Effector memory CD8-positive, alpha-beta T cell (primary cell): ENCODE measurements around the gene PLCXD1.
"Not testable (repeated sequence)": the region's sequence is repeated elsewhere in the genome, so short reads cannot be mapped to it uniquely, and the experiment has no call there.

ENCODE experiments used
- ATAC-seq: fragments of 150-1000 bp; cut with Tn5 transposase; replicated peaks from 2 replicates; pipeline ENCODE4 v1.10.0; 2021; ENCODE audit warnings: mild to moderate bottlenecking, moderate library complexity
- DNase-seq, 3 experiments: peaks; one replicate each; pipeline ENCODE4 v3.0.0; 2021
- H3K27ac Mint-ChIP-seq, 2 donors: one replicate each; pipeline ENCODE4 v1.8.0; 2022; ENCODE audit warnings: mild to moderate bottlenecking in 2 of 2, mixed read lengths in 2 of 2, moderate library complexity in 2 of 2
- H3K27me3 Mint-ChIP-seq, 2 donors: one replicate each; pipeline ENCODE4 v1.8.0; 2022; ENCODE audit warnings: mixed read lengths in 2 of 2
- H3K36me3 Mint-ChIP-seq: one replicate; pipeline ENCODE4 v1.8.0; 2022; ENCODE audit warnings: mild to moderate bottlenecking, moderate library complexity, mixed read lengths; ENCODE audit not compliant: insufficient read depth
- H3K4me1 Mint-ChIP-seq, 2 donors: one replicate each; pipeline ENCODE4 v1.8.0; 2022; ENCODE audit warnings: low read depth in 2 of 2, mixed read lengths in 2 of 2
- H3K4me3 Mint-ChIP-seq, 2 donors: one replicate each; pipeline ENCODE4 v1.8.0; 2022; ENCODE audit warnings: mild to moderate bottlenecking in 2 of 2, mixed read lengths in 2 of 2, moderate library complexity in 2 of 2
- H3K9me3 Mint-ChIP-seq, 2 donors: one replicate each; pipeline ENCODE4 v1.8.0; 2022; ENCODE audit warnings: mixed read lengths in 2 of 2

Gene PLCXD1

DNA sequence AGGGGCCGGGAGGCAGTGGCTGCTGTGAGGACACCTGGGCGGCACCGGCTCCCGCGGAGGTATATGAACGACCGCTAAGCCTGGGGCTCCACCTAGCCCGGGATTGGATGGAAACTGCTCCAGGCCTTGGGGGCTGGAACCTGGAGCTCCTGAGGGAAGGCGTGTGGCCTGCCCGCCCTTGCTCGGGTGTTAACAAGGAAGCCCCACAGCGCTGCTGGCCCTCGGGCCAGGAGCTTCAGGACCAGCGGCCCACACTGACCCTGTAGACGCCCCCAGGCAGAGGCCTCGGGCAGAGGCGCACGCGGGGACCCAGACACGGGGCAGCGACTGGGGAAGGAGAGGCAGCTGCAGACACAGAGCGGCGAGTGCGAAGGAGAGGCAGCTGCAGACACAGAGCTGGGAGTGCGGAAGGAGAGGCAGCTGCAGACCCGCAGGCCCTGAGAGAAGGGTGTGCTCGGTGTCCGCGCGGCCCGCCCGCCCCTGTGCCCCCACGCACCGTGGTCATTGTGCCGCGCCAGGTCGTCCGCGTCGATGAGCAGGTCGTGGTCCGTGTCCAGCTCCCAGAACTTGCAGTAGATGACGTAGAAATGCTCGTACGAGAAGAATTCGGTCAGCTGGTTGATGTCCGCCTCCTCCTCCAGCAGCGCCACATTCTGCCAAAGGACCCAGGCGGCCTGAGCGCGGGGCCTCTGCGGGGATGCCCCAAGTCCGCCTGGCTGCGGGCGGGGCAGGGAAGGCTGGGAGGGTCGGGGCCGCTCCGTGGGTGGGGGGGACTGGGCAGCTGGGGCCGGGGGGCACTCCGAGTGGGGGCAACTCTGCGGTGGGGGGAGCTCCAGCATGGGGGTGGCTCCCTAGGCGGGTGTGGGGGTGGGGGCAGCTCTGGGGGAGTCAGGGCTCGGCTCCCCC lies 64.1 kb downstream of the PLCXD1 start:
- no peaks in the 10 kb centered on the region for H3K9me3 Mint-ChIP-seq
- no peaks in the 10 kb centered on the region for H3K27me3 Mint-ChIP-seq
- H3K4me3 Mint-ChIP-seq: no peak overlapping the region
- peaks cover 0 to 9% of the 10 kb centered on the region in 2 donors for H3K4me1 Mint-ChIP-seq
- H3K27ac Mint-ChIP-seq: no peak overlapping the region
- ATAC-seq (no peak), DNase-seq (no peak)
- peaks cover 3% of the 10 kb centered on the region for H3K36me3 Mint-ChIP-seq

DNA sequence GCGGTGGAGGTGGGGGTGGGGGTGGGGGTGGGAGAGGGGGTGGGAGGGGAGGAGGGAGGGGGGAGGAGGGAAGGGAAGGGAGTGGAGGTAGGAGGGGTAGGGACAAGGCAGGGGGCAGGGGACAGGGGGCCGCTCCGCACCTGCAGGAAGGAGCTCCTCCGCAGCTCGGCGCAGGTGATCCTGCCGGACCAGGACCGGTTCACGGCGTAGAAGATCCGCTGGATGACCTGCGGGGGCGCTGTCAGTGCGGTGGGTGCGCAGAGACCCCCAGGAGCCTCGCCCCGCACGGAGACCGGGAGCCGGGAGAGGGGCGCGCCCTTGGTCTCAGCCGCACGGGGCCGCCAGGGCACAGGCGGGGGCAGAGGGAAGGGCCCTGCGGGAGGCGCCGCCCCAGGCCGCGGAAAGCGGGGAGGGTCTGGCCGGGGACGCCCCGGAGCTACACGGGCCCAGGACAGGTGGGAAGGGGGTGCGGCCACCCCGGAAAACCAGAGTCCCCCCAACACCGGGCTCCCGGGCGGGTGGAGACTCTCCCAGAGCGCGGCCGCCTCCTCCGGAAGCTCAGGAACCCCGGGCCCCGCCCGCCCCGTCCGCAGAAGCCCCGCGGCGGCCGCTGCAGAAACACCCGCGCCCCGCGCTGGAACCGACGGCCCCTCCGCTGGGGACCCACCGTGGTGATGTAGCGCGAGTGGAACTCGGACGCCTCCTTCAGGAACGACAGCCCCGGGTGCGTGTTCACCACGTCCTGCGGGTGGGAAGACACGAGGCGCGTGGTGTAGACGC lies 65.0 kb downstream of the PLCXD1 start:
- DNase-seq (no peak), ATAC-seq (no peak)
- H3K4me3 Mint-ChIP-seq: no peak overlapping the region
- no peaks in the 10 kb centered on the region for H3K9me3 Mint-ChIP-seq
- H3K36me3 Mint-ChIP-seq: no peaks in the 10 kb centered on the region
- H3K4me1 Mint-ChIP-seq: peaks cover 0 to 12% of the 10 kb centered on the region in 2 donors
- H3K27me3 Mint-ChIP-seq: no peaks in the 10 kb centered on the region
- no peak overlapping the region for H3K27ac Mint-ChIP-seq

DNA sequence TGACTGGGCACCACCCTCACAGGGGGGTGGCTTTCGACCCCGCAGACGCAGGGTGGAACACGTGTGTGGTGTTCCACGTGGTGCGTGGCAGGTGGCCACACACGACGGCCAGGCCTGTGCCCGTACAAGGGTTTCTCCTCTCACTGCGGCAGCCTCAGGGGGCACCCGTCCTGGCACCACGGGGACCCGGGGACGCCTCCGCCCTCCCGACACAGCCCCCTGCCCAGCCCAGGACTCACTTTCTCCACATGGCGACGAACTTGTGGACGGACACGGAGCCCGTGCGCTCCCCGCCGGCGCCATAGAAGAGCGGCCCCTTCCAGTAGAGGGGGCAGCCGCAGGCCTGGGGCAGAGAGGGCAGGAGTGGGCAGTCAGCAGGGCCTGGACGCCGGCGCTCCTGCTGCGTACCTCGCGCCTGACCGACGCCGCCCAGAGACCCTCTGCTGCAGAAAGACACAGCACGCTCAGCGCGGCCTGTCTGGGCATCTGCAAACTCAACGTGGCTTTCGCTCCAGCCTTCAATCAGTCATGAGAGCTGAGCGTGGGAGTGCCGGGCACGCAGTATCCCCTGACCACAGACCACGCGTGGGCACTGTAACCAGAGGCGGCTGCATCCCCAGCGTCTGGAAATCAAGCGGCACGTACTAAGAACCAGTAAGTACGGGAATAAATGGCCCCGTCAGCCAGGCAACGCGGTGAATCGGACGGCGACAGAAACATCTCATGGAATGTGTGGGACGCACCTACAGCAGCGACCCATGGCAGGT lies 66.4 kb downstream of the PLCXD1 start:
- DNase-seq: no peak
- Mint-ChIP-seq H3K4me1 (peaks cover 0 to 12% of the 10 kb centered on the region in 2 donors), H3K4me3 (no peak overlapping the region), H3K9me3 (no peaks in the 10 kb centered on the region), H3K27ac (no peak overlapping the region), H3K36me3 (no peaks in the 10 kb centered on the region), H3K27me3 (no peaks in the 10 kb centered on the region)
- ATAC-seq: no peak

DNA sequence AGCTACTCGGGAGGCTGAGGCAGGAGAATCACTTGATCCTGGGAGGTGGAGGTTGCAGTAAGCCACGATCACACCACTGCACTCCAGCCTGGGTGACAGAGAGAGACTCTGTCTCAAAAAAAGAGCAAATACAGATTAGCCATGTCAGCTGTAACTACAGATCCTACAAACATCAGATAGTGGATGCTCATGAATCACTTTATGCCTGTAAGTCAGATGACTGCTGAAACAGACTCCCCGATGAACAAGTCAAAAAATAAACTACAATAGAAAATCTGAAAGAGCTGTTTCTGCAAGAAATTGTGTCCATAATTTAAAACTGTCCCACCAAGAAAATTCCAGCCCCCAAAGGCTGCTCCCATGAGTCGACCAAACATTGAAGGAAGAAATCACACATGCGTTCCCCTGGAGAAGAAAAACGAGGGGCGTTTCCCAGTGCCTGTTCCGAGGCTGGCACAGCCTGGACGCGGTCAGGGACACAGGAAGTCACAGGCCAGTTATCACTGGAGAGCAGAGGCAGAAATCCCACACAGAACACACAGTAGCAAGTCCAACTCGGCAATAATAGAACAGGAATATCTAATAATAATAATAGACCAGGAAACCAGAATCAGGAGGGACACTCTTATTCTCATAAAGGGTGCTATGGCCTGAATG lies 67.4 kb downstream of the PLCXD1 start:
- ATAC-seq: no peak
- no peaks in the 10 kb centered on the region for H3K9me3 Mint-ChIP-seq
- H3K27me3 Mint-ChIP-seq: no peaks in the 10 kb centered on the region
- no peak overlapping the region for H3K4me3 Mint-ChIP-seq
- no peak for DNase-seq
- H3K4me1 Mint-ChIP-seq: peaks cover 1 to 12% of the 10 kb centered on the region in 2 donors
- H3K36me3 Mint-ChIP-seq: no peaks in the 10 kb centered on the region
- H3K27ac Mint-ChIP-seq: peak overlapping the region in 1 of 2 donors; percentile 22

GRCh38 chrX:349196-349595 lies 68.0 kb downstream of the PLCXD1 start:
- no peak for ATAC-seq
- H3K9me3 Mint-ChIP-seq: no peaks in the 10 kb centered on the region
- no peaks in the 10 kb centered on the region for H3K27me3 Mint-ChIP-seq
- no peak for DNase-seq
- H3K4me1 Mint-ChIP-seq: peaks cover 1 to 12% of the 10 kb centered on the region in 2 donors
- H3K36me3 Mint-ChIP-seq: no peaks in the 10 kb centered on the region
- H3K4me3 Mint-ChIP-seq: no peak overlapping the region
- no peak overlapping the region for H3K27ac Mint-ChIP-seq

DNA sequence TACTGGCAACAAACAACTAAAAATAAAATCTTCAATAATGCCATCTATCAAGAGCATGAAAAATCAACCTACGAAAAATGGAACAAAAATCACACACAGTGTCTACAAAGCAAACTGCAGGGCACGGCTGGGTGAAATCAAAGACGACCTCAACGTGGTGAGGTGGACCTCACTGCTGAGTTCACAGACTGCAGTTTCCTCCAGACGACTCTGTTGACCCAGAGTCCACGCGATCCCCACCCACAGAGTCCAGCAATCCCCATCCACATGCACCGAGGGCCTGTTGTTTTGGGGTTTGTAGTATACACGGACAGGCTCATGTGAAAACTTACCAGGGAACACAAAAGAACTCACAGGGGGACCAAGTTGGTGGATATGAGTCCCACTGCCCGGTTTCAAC lies 68.5 kb downstream of the PLCXD1 start:
- Mint-ChIP-seq H3K27me3 (no peaks in the 10 kb centered on the region), H3K4me1 (peaks cover 1 to 12% of the 10 kb centered on the region in 2 donors), H3K9me3 (no peaks in the 10 kb centered on the region), H3K4me3 (no peak overlapping the region), H3K36me3 (no peaks in the 10 kb centered on the region), H3K27ac (no peak overlapping the region)
- no peak for ATAC-seq
- DNase-seq: no peak

GRCh38 chrX:350148-350533 lies 69.0 kb downstream of the PLCXD1 start:
- H3K27ac Mint-ChIP-seq: no peak overlapping the region
- H3K4me1 Mint-ChIP-seq: peaks cover 1 to 14% of the 10 kb centered on the region in 2 donors
- no peaks in the 10 kb centered on the region for H3K9me3 Mint-ChIP-seq
- ATAC-seq (no peak), DNase-seq (no peak)
- no peaks in the 10 kb centered on the region for H3K36me3 Mint-ChIP-seq
- no peaks in the 10 kb centered on the region for H3K27me3 Mint-ChIP-seq
- H3K4me3 Mint-ChIP-seq: no peak overlapping the region

DNA sequence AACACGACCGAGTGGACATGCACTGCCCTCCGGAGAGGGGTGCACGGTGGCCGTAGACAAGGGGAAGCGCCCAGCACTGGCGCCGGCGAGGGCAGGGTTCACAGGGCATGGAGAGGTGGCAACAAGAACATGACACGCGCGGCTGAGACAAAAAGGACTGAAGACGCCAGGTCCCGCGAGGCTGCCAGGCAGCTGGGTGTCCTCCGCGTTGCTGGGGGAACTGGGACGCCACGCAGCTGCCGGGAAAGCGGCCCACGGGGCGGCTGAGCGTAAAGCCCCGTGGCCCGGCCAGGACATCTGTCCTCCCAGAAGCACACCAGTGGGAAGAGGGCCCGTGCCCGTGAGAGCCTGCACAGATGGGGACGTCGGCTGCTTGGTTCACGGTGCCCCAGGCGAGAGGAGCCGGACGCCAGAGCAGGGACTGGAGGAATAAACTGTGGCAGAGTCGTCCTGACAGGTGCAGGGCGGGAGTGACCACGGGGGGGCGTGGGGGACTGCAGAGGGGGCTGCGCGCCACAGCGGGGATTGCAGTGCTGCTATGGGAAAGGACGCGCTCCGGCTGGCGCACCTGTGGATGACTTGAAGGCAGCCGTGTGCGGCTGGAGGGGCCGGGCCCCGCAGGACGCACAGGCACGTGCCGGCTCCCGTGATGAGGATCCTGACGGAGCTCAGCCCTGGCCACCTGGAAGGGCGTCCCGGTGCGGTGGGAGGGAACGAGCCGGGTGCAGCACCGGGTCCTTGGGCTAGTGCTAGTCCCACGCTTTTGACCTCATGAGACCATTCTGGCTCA lies 69.5 kb downstream of the PLCXD1 start:
- no peak overlapping the region for H3K4me3 Mint-ChIP-seq
- H3K4me1 Mint-ChIP-seq: peaks cover 1 to 19% of the 10 kb centered on the region in 2 donors
- DNase-seq: no peak
- ATAC-seq: no peak
- no peak overlapping the region for H3K27ac Mint-ChIP-seq
- no peaks in the 10 kb centered on the region for H3K9me3 Mint-ChIP-seq
- H3K36me3 Mint-ChIP-seq: no peaks in the 10 kb centered on the region
- no peaks in the 10 kb centered on the region for H3K27me3 Mint-ChIP-seq

DNA sequence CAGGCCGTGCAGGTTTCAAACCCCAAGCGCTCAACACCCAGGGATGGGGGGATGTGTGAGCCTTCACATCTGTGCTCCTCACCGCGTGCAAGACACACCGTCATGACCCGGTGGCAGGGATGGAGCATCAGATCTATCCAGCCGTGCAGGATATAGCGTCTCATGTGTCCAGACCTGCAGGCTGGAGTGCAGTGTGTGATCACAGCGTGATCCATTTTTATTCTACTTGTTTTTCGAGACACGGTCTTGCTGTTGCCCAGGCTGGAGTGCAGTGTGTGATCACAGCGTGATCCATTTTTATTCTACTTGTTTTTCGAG lies 70.1 kb downstream of the PLCXD1 start:
- H3K27ac Mint-ChIP-seq, H3K27me3 Mint-ChIP-seq, H3K36me3 Mint-ChIP-seq, DNase-seq, H3K4me3 Mint-ChIP-seq, ATAC-seq, H3K9me3 Mint-ChIP-seq: not testable (repeated sequence)
- peaks cover 1 to 23% of the 10 kb centered on the region in 2 donors for H3K4me1 Mint-ChIP-seq

- no peak for DNase-seq
- Mint-ChIP-seq H3K27ac (no peak overlapping the region), H3K9me3 (no peaks in the 10 kb centered on the region), H3K36me3 (no peaks in the 10 kb centered on the region), H3K4me1 (peaks cover 3 to 28% of the 10 kb centered on the region in 2 donors), H3K4me3 (no peak overlapping the region), H3K27me3 (no peaks in the 10 kb centered on the region)
- no peak for ATAC-seq
Measured at GRCh38 chrX:351736-352135, 70.6 kb downstream of the PLCXD1 start.

GRCh38 chrX:352181-352580 lies 71.0 kb downstream of the PLCXD1 start:
- no peak for ATAC-seq
- H3K4me3 Mint-ChIP-seq: no peak overlapping the region
- no peaks in the 10 kb centered on the region for H3K27me3 Mint-ChIP-seq
- H3K9me3 Mint-ChIP-seq: no peaks in the 10 kb centered on the region
- H3K4me1 Mint-ChIP-seq: peaks cover 4 to 32% of the 10 kb centered on the region in 2 donors
- H3K27ac Mint-ChIP-seq: peak overlapping the region in 1 of 2 donors; percentile 49
- no peaks in the 10 kb centered on the region for H3K36me3 Mint-ChIP-seq
- no peak for DNase-seq

- Mint-ChIP-seq H3K27me3 (no peaks in the 10 kb centered on the region), H3K4me3 (no peak overlapping the region), H3K9me3 (peaks cover 0 to 3% of the 10 kb centered on the region in 2 donors), H3K27ac (peak overlapping the region in 1 of 2 donors; percentile 49), H3K4me1 (peaks cover 9 to 38% of the 10 kb centered on the region in 2 donors), H3K36me3 (no peaks in the 10 kb centered on the region)
- ATAC-seq (no peak), DNase-seq (no peak)
Measured at GRCh38 chrX:352582-353314, 71.6 kb downstream of the PLCXD1 start.
